HG03175 (cell line): Measurements from ENCODE around the gene PCBP3.

Experiments
- ATAC-seq: cut with Tn5 transposase; IDR thresholded peaks from one replicate; pipeline ENCODE4 v1.9.1; 2021; ENCODE audit warnings: mild to moderate bottlenecking, moderate library complexity; ENCODE audit not compliant: unreplicated experiment

PCBP3 gene

DNA sequence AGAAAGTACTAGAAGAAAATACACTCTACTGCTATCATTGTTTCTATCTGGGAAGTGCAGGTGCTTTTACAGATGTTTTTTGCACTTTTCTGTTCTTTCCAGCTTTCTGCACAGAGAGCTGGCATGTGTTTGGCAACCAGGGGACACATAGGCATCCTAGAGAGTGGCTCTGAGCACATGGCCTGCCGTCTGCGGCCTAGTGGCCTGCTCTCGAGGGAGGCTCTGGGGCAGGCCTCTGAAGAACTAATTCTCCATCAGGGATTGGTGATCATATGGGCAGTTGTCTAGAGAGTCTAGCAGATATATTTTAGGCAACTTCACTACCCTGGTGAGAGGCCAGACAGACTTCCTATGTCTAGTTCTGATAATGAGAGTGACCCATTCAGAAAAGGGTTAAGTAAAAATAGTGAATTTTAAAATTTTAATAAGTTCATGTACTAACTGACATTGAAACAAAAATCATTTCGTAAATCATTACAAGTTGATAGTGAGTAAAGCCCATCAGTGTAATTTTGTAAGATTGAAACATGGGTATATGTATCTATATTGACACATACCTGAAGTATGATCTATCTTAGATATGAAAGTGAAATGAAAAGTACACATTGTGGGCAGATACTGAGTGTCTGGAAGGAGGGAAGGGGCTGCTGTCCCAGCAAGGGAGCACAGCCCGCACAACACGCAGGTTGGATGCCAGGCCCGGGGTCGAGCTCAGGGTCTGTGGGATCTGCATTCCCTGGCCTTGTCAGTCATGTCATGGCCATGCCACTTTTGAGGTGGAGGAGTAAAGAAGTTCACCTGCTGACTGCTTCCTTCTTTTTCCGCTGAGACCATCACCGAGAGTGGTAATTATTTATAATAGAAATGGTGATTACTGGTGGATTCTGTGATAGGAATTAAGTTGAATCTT, 79.8 kb downstream of the PCBP3 start:
- ATAC-seq, result no peak

GRCh38 chr21:45724345-45724961, 80.9 kb downstream of the PCBP3 start:
- no peak for ATAC-seq

- no peak for ATAC-seq
These were observed 81.7 kb downstream of the PCBP3 start for GRCh38 chr21:45724994-45725843.

GRCh38 chr21:45725844-45726200, 82.3 kb downstream of the PCBP3 start:
- no peak for ATAC-seq

DNA sequence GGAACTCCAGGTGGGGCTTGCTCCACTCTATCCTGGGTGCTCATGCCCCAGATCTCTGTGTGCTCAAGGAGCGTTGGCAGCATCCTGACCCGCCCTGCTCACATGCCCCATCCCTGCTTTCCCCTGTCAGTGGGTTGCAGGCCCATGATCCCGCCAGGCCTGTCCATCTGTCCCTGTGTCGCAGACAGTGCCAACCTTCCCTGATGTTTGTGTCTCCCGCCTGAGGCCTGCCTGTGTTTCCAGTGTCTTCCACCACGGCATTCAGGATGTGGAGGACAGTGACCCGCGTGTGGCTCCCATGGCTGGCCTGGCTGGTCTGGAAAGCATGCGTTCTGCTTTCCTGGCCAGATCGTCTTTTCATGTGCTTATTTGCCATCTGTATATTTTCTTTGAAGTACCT, 82.9 kb downstream of the PCBP3 start:
- ATAC-seq, result no peak

- ATAC-seq, result no peak
These were observed 83.9 kb downstream of the PCBP3 start for GRCh38 chr21:45727390-45727789.

DNA sequence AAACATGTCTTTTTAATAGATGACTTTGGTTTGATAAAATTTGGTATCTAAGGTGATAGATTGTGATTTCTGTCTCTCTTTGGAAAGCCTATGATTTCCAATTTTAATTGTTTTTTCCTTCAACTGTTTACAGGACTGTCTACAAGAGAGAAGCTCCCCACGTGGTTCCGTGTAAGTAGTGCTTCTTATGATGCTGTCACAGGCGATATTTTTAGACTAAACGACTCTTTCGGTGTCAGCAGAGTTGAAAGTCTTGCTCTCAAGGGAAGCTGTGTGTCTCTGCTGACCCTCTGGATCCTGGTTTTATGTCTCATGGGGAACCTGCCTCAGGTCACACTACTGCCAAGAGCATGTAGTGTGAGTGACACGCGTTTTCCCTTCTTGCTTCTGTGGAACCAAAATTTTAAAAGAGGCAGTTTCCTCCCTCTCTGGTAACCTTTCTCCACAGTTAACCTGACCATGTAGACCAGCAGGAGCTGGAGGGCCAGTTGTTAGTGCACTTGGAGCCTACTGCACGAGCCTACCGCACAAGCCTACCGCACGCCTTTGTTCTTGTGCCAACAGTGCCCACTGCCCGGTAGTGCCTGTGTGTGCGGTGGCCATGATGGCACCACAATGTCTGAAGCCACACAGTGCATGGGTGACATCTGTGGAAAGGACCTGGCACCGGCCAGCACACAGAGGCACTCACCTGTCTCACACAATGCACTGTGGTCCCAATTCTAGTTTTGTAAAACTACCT, 91.9 kb downstream of the PCBP3 start:
- no peak for ATAC-seq

DNA sequence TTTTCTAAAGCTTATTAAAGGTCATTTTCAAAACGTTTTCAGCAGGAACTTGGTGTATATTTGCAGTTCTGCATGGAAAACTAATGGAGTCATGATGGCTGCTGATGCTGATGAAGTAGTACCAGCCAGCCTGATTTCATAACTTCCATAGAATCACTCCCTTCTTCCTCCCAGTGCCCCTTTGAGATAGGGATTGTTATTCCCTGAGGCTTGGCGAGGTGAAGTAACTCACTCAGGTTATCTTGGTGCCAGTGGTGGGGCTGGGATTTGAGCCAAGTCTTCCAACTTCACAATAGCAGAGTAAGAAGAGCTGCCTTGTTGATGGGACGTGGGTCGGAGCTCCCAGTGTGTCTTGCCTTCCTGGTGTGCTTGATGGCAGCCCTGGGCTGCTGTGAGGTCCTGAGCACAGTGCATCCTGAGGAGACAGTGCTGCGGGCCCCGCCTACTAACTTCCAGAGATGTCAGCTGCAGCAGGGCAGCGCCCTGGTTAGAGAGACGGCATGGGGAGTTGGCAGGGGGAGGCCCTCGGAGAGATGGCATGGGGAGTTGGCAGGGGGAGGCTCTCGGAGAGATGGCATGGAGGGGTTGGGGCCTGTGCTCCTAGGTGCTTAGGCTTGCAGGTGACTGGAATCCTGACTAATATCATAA, 92.6 kb downstream of the PCBP3 start:
- no peak for ATAC-seq

DNA sequence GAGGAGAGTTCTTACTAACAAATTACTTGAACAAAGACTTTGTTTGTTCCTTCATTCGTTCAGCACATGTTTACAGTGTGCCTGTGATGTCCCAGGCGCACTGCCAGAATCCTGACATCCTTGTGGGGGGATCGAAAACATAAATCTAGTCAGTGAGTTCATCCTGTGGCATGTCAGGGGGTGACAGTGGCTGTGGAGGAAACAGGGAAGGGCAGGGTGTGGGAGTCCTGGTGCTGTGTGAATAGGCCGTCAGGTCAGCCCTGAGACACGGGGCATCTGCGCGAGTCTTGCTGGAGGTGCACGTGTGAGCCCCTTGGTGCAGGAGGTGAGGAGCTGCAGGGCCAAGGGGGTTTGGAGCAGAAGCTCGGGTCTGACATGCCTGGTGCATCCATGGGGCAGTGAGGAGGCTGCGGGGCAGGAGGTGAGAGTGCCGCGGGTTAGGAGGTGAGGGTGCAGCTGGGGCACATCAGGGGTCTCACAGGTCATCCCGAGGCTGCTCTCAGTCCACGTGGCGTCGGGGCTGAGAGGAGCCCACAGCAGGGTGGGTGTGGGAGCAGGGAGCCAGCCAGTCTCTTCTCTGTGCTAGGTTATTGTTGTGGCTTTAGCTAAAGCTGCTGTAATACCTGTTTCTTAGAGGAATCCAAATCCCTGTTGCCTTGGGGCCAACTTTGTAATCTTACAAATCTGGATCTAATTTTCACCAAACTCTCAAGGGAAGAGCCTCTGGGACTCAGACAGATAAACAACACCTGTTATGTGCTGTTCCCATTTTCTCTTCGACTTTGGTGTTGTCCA, 93.4 kb downstream of the PCBP3 start:
- no peak for ATAC-seq

- ATAC-seq, result no peak
These were observed 94.1 kb downstream of the PCBP3 start for GRCh38 chr21:45737485-45738166.

DNA sequence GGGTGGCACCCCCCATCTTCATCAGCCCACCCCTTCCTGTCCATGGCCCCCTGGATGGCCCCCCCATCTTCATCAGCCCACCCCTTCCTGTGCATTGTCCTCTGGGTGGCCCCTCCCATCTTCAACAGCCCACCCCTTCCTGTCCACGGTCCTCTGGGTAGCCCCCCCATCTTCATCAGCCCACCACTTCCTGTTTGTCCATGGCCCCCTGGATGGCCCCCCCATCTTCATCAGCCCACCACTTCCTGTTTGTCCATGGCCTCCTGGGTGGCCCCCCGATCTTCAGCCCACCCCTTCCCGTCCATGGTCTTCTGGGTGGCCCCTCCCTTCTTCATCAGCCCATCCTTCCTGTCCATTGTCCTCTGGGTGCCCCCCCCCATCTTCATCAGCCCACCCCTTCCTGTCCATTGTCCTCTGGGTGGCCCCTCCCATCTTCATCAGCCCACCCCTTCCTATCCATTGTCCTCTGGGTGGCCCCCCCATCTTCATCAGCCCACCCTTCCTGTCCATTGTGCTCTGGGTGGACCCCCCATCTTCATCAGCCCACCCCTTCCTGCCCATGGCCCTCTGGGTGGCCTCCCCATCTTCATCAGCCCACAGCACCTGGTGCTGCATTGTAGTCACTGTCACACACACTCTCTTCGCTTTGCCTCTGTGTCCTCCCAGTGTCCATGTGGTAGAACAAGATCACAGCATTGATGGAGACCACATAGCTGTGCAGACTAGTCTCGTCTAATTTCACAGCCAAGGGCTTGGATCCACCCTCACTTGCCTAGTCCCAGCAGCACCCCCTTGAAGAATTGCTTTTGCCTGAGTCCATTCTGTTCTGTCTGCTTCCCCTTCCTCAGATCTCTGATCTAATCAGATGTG, 95.9 kb downstream of the PCBP3 start:
- ATAC-seq, result no peak

- no peak for ATAC-seq
These were observed 96.5 kb downstream of the PCBP3 start for GRCh38 chr21:45740088-45740440.

- no peak for ATAC-seq
These were observed 97.2 kb downstream of the PCBP3 start for GRCh38 chr21:45740491-45741357.

DNA sequence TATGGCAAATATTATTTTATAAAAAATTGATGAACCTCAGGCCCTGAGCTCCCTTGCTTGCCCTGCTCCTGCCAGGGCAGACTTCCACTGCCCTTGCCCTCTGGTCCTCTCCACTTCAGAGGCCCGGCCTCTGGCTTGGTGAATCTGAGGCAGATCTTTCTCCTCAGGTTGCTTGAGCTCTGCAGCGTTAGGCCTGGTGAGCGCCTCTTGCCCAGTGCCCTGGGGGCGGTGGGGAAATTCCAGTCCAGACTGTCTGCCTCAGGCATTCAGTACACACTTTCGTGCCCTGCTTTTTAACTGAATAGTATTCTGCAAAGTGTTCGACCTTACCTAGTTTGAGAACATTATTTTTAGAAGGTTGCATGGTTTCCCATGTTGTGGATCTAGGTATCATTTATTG, 98.2 kb downstream of the PCBP3 start:
- ATAC-seq, result no peak

DNA sequence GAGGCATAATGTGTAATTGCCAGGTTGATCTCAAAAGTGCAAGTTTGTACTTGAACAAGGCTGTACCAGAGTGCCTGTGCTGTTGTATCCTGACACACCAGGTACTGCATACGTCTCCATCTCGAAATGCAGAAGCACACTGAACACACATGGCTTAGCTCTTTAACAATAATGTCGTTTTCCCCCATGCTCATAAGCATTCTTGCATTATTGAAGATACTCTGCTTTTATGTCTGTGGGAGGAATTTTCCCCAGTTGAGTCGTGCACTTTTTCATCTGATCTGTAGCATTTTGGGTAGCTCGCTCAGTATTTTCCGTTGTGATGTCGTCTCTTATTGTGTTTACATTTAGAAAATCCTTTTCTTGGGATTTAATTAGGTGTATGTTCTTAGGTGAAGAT, 98.7 kb downstream of the PCBP3 start:
- no peak for ATAC-seq

DNA sequence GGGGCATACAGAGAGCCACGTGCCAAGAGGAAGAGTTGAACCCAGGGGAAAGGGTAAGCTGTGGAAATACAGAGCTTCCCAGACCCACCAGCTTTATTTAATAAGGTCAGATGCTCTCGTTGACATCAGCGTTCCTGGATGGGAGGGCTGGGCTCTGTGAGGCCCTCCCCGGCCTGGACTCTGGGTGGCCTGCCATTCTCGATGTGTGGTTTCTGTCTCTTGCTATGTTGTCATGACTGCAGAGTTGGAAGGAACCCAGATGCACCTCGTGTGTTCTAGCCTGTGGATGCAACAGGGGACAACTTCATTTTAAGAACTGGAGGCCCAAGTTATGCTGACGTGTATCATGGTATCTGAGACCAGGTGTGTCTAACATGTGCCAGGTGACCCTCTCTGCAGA, 101.7 kb downstream of the PCBP3 start:
- no peak for ATAC-seq

DNA sequence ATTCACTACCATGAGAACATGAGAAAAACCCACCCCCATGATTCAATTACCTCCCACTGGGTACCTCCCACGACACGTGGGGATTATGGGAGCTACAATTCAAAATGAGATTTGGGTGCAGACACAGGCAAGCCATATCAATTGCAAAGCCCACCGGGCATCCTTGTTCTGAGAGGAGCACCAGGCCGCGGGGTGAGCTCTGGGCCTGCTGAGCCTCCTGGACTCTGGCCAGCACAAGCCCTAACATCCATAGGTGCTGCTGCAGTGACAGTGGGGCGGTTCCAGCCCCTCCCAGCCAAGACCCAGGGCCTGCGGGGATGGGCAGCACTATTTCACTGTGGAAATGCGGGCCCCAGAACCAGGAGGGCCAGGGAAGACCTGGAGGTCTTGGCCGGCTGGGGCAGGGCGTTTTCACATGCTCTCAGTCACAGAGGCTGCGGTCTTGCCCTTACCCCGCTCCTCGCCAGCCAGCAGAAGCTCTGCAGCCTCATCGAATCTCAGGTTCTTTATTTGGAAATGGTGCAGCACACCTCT, 103.8 kb downstream of the PCBP3 start:
- ATAC-seq, result no peak
